Measurements from ENCODE around the gene USH2A. TPM values are rescaled to one million over a fixed set of nuclear protein-coding genes. Genes with fewer than 3 reads are reported as not detected.

Gene USH2A
- polyA plus RNA-seq, 2 of the 4 experiments (the other 2 are of a cell fraction) = not detected

DNA sequence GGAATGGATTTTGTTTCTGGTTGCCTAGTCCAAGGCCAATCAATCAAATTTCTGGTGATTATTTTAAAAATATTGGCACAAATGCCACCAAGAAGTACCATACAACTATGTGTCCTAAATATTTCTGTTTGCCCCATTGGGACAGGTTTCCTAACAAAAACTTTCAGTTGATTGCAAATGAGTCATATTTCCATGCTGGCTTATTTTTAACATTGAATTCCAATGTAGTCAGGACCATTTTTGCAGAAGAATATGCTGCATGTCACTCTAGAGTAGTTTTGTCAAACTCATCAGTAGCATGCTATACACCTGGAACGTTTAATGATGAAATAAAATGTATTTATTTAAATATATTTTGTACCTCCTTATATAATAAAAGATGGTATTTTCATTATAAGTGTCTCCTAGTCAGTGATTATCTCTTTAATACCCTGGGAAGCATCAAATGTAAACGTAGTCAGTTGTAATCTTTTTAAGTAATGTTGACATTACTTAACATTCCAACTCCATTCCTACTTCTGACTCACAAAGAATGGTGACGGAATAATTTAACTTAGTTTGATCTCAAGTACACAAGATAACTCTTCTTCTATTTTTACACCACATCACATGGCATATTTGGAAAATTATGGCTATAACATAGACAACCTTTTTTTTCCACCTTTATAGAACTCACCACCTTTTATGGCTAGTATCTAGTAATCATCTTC lies 39.0 kb upstream of the USH2A start:
- ATAC-seq = no peak
- no peaks in the 10 kb centered on the region for H3K9me3 ChIP-seq
- ChIA-PET CTCF (no interaction called here), POLR2A (no interaction called here)
- no peaks in the 10 kb centered on the region for H3K4me1 ChIP-seq
- H3K4me3 ChIP-seq = no peak overlapping the region
- WGBS (ENCODE audit: missing lambda C conversion rate) = under 1% methylated on average over 3 of the region's 3 CpGs
- FAIRE-seq = no peak
- peak in 1 of 2 experiments; percentile 13 for DNase-seq (ENCODE audit: low read depth in 1 of 2, low spot score in 1 of 2)
- TF ChIP-seq PHF8 (IDR thresholded peaks at IDR 0.05; ENCODE audit: borderline replicate concordance, low read depth) (no peak), RAD21 (conservative IDR thresholded peaks at IDR 0.05 in 1 of 2, IDR thresholded peaks at IDR 0.05 in 1 of 2) (no peak), HOXB5 (CRISPR knock-in tag; IDR thresholded peaks at IDR 0.05) (no peak), RFX5 (IDR thresholded peaks at IDR 0.05) (no peak), NFE2L2 (conservative IDR thresholded peaks at IDR 0.05; ENCODE audit: low read length) (no peak), NPAS2 (CRISPR knock-in tag; IDR thresholded peaks at IDR 0.05; ENCODE audit: borderline replicate concordance) (no peak), PBX3 (IDR thresholded peaks at IDR 0.05) (no peak), RCOR1 (IDR thresholded peaks at IDR 0.05; ENCODE audit: low read depth, low read length) (no peak), KDM5A (IDR thresholded peaks at IDR 0.05) (no peak), JUN (IDR thresholded peaks at IDR 0.05) (no peak), HOXB13 (CRISPR knock-in tag; IDR thresholded peaks at IDR 0.05; ENCODE audit: low read depth) (no peak), MYC (IDR thresholded peaks at IDR 0.05; ENCODE audit: borderline replicate concordance, low read length) (no peak), SMC3 (IDR thresholded peaks at IDR 0.05) (no peak), REST (IDR thresholded peaks at IDR 0.05) (no peak), BHLHE40 (IDR thresholded peaks at IDR 0.05; ENCODE audit: low read depth, low read length) (no peak), FOSB (CRISPR knock-in tag; IDR thresholded peaks at IDR 0.05) (no peak)
- TF ChIP-seq, protein P1, sequence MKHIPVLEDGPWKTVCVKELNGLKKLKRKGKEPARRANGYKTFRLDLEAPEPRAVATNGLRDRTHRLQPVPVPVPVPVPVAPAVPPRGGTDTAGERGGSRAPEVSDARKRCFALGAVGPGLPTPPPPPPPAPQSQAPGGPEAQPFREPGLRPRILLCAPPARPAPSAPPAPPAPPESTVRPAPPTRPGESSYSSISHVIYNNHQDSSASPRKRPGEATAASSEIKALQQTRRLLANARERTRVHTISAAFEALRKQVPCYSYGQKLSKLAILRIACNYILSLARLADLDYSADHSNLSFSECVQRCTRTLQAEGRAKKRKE (CRISPR knock-in tag; IDR thresholded peaks at IDR 0.05; ENCODE audit: low read depth) = no peak
- H3K4me2 ChIP-seq = no peak overlapping the region
- no peak overlapping the region for H3K27ac ChIP-seq

- DNase-seq (ENCODE audit: low read depth in 1 of 2, low spot score in 1 of 2) = no peak
- no peak overlapping the region for H3K27ac ChIP-seq
- CTCF ChIA-PET = no interaction called here
- TF ChIP-seq REST (IDR thresholded peaks at IDR 0.05) = no peak
- TF ChIP-seq MAX (IDR thresholded peaks at IDR 0.05) = no peak
- no peak for TF ChIP-seq PHF8 (IDR thresholded peaks at IDR 0.05; ENCODE audit: borderline replicate concordance, low read depth)
- no peak for TF ChIP-seq CTCF (IDR thresholded peaks at IDR 0.05)
- TF ChIP-seq HDAC2 (IDR thresholded peaks at IDR 0.05) = no peak
- TF ChIP-seq MAFK (IDR thresholded peaks at IDR 0.05; ENCODE audit: partially characterized antibody) = no peak
- no peak for TF ChIP-seq FOSB (CRISPR knock-in tag; IDR thresholded peaks at IDR 0.05)
- no peaks in the 10 kb centered on the region for H3K4me1 ChIP-seq
- POLR2A ChIA-PET = no interaction called here
- no peak overlapping the region for H3K4me2 ChIP-seq
- H3K9me3 ChIP-seq = no peaks in the 10 kb centered on the region
- FAIRE-seq = no peak
- no peak overlapping the region for H3K4me3 ChIP-seq
- no peak for ATAC-seq
Measured at GRCh38 chr1:216461466-216461865, 38.2 kb upstream of the USH2A start.
